Right atrium auricular region (tissue), 2 donors: ENCODE results near the gene ZNF500. TPM values are rescaled to one million over a fixed set of nuclear protein-coding genes. Genes with fewer than 3 reads are reported as not detected.
"Not testable (repeated sequence)": the region's sequence is repeated elsewhere in the genome, so short reads cannot be mapped to it uniquely, and the experiment has no call there.

Experiments used
- DNase-seq: peaks from one replicate; pipeline ENCODE4 v3.0.0-alpha.2; 2019; ENCODE audit warnings: low spot score
- H3K27ac ChIP-seq, 2 donors: fragments of 200-600 bp; sonication (generic); 1 replicate in 1 of 2; 2 replicates in 1 of 2; pipeline ENCODE4 v1.5.1; 2016 to 2019
- H3K27me3 ChIP-seq, 2 donors: fragments of 200-600 bp; sonication (generic); one replicate each; pipeline versions ENCODE4 v1.5.1 to v1.6.0; 2017 to 2019
- H3K36me3 ChIP-seq: fragments of 200-600 bp; sonication (generic); one replicate; pipeline ENCODE4 v1.5.1; 2016
- H3K4me1 ChIP-seq, 2 donors: fragments of 200-600 bp; sonication (generic); one replicate each; pipeline versions ENCODE4 v1.5.1 to v1.6.0; 2017 to 2019
- H3K4me3 ChIP-seq, 2 donors: fragments of 200-600 bp; sonication (generic); 1 replicate in 1 of 2; 2 replicates in 1 of 2; pipeline ENCODE4 v1.5.1; 2017 to 2019; ENCODE audit warnings: mild to moderate bottlenecking in 1 of 2, moderate library complexity in 1 of 2
- H3K9me3 ChIP-seq, 2 donors: fragments of 200-600 bp; sonication (generic); one replicate each; pipeline ENCODE4 v1.5.1; 2019
- CTCF ChIP-seq, 2 donors: fragments of 200-600 bp; sonication (generic); IDR thresholded peaks; one replicate each; pipeline ENCODE4 v1.5.1; 2019; ENCODE audit warnings: antibody characterized with exemption in 2 of 2
- total RNA-seq, 2 donors: library from RNA; depleted of rRNA; stranded (reverse); fragments of >200 nt; gene quantifications; one replicate each; pipeline ENCODE4 v1.1.0, GENCODE V29; 2016

Gene ZNF500
- total RNA-seq, 2 donors from 2014 or later, result 4.3 to 7.5 TPM

- no peak for TF ChIP-seq CTCF (IDR thresholded peaks at IDR 0.05)
- Histone ChIP-seq H3K4me3 (no peak overlapping the region), H3K9me3 (no peaks in the 10 kb centered on the region), H3K27me3 (no peaks in the 10 kb centered on the region), H3K27ac (no peak overlapping the region), H3K4me1 (no peaks in the 10 kb centered on the region), H3K36me3 (no peaks in the 10 kb centered on the region)
- DNase-seq, result no peak
Measured at GRCh38 chr16:4788489-4788889, 21.5 kb upstream of the ZNF500 start.

DNA sequence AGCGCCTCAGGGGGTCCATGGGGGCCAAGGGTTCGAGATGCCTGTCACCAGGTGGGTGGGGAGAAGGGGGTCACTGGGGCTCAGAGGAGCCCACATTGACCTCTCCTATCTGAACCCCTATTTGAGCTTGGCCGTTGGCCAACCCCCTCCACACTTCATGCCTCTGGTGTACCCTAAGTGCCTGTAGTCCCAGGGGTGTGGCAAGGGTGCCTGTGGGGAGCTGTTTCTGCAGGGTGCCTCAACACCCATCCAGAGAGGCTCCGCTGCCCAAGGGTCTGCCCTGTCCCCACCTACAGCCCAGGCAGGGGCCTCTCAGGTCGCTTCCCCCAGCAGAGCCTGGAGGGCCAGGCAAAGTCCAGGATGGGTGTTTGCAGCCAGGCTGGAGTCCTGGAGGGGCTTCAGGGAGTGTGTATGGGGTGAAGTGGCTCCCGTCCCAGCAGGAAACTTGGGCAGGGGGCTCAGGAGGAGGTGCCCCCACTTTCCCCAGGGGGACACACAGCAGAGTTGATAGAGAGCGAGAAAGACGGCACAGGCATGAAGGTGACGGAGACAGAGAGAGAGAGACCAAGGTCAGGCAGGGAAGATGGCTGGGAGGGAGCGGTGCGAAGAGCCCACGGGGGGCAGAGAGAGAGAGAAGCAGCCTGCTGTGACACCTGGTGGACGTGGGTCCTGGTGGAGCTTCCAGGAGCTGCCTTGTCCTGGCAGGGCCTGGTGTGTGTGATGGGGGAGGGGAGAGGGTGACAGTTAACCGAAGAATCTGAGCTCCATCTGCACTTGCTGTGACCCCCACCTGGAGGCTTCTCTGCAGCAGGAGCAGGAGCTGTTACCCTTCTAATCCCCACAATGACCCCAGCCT lies 20.9 kb upstream of the ZNF500 start, which contains the start of gene SEPTIN12:
SEPTIN12 (minus strand) TSS at position 719 of the 856 bp plus-strand sequence; CDS start at position 19, 700 bp downstream.
- Histone ChIP-seq H3K27me3 (no peaks in the 10 kb centered on the region), H3K27ac (no peak within 1 kb of the TSS), H3K4me1 (no peaks in the 10 kb centered on the region), H3K9me3 (no peaks in the 10 kb centered on the region), H3K4me3 (no peak within 1 kb of the TSS), H3K36me3 (no peaks in the 10 kb centered on the region)
- no peak for DNase-seq
- TF ChIP-seq CTCF (IDR thresholded peaks at IDR 0.05), result no peak

GRCh38 chr16:4787068-4787467 lies 20.1 kb upstream of the ZNF500 start:
- TF ChIP-seq CTCF (IDR thresholded peaks at IDR 0.05), result no peak
- Histone ChIP-seq H3K9me3 (no peaks in the 10 kb centered on the region), H3K36me3 (no peaks in the 10 kb centered on the region), H3K27ac (no peak overlapping the region), H3K4me3 (no peak overlapping the region), H3K27me3 (no peaks in the 10 kb centered on the region), H3K4me1 (no peaks in the 10 kb centered on the region)
- DNase-seq, result no peak

DNA sequence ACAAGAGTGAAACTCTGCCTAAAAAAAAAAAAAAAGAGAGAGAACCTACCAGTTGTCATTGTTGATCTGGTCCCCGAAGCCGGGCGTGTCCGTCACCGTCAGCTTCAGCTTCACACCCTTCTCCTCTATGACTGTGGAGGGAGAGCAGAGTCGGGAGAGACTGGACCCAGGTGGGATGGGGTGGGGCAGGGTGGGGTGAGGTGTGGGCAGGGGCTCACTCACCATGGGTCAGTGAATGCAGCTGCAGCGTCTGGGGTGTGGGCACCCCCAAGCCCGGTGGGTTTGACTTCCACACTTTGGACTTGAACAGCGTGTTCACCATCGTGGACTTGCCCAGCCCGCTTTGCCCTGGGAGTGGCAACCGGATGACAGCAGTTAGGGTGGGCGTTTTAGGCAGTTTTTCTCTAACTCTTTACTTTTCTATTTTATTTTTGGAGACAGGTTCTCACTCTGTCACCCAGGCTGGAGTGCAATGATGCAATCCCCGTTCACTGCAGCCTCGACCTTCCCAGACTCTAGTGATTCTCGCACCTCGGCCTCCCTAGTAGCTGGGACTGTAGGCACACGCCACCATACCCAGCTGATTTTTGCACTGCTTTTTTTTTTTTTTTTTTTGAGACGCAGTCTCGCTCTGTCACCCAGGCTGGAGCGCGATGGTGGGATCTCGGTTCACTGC lies 18.9 kb upstream of the ZNF500 start:
- Histone ChIP-seq H3K27ac (no peak overlapping the region), H3K9me3 (no peaks in the 10 kb centered on the region), H3K4me1 (no peaks in the 10 kb centered on the region), H3K27me3 (no peaks in the 10 kb centered on the region), H3K4me3 (no peak overlapping the region), H3K36me3 (no peaks in the 10 kb centered on the region)
- DNase-seq, result no peak
- no peak for TF ChIP-seq CTCF (IDR thresholded peaks at IDR 0.05)

- not testable (repeated sequence) for H3K4me1 ChIP-seq, H3K27ac ChIP-seq, H3K4me3 ChIP-seq, H3K36me3 ChIP-seq, H3K9me3 ChIP-seq, H3K27me3 ChIP-seq, DNase-seq
Measured at GRCh38 chr16:4784444-4784987, 17.6 kb upstream of the ZNF500 start.

GRCh38 chr16:4783951-4784336 lies 17.0 kb upstream of the ZNF500 start:
- no peaks in the 10 kb centered on the region for H3K4me1 ChIP-seq
- H3K4me3 ChIP-seq, result no peak overlapping the region
- no peaks in the 10 kb centered on the region for H3K27me3 ChIP-seq
- no peak for DNase-seq
- H3K9me3 ChIP-seq, result no peaks in the 10 kb centered on the region
- no peak for TF ChIP-seq CTCF (IDR thresholded peaks at IDR 0.05)
- H3K36me3 ChIP-seq, result no peaks in the 10 kb centered on the region
- no peak overlapping the region for H3K27ac ChIP-seq
